SK-N-SH (cell line): ENCODE results near the gene RELN. TPM values are rescaled to one million over a fixed set of nuclear protein-coding genes. Genes with fewer than 3 reads are reported as not detected.

Source experiments
- CTCF ChIA-PET: fragments of 300-600, 350-600 bp; formaldehyde crosslinking; extraction: SDS; loops from one replicate; lab custom pipeline; 2021; lab: Yijun Ruan, JAX
- POLR2A ChIA-PET: fragments of 350-600 bp; sonication (Branson Sonifier 250); formaldehyde crosslinking; extraction: SDS; loops from one replicate; lab custom pipeline; 2020; ENCODE audit warnings: antibody characterized with exemption, inconsistent platforms; lab: Yijun Ruan, JAX
- DNase-seq: peaks from one replicate; pipeline ENCODE4 v3.0.0; 2012
- H2AFZ ChIP-seq: fragments of 200-600 bp; sonication (generic); 2 replicates; pipeline ENCODE4 v1.8.1; 2016; ENCODE audit warnings: antibody characterized with exemption, mild to moderate bottlenecking, low read depth
- H3F3A ChIP-seq: fragments of 200-600 bp; sonication (generic); replicated peaks from 2 replicates; pipeline ENCODE3; 2016; ENCODE audit warnings: antibody characterized with exemption, mild to moderate bottlenecking; ENCODE audit not compliant: insufficient read depth
- H3K27ac ChIP-seq, 2 experiments: fragments of 200-500 bp in 1 of 2; fragments of 200-600 bp in 1 of 2; sonication (Bioruptor generic) in 1 of 2; sonication (generic), shearing (Covaris generic) in 1 of 2; 2 replicates each; pipeline versions ENCODE4 v1.5.1 to v1.6.1; 2014 to 2016; ENCODE audit warnings: low read depth in 2 of 2, inconsistent platforms in 1 of 2, low read length in 1 of 2, mild to moderate bottlenecking in 1 of 2, mixed read lengths in 1 of 2
- H3K27me3 ChIP-seq: fragments of 200-600 bp; sonication (generic), shearing (Covaris generic); 2 replicates; pipeline ENCODE4 v1.6.1; 2016; ENCODE audit warnings: mixed run types; ENCODE audit not compliant: insufficient read depth
- H3K36me3 ChIP-seq, 2 experiments: fragments of 200-500 bp in 1 of 2; fragments of 200-600 bp in 1 of 2; sonication (Bioruptor generic) in 1 of 2; sonication (generic) in 1 of 2; replicated peaks in 1 of 2; 2 replicates each; pipeline versions ENCODE3 to v1.5.1; 2014 to 2016; ENCODE audit warnings: low read length in 1 of 2, mild to moderate bottlenecking in 1 of 2; ENCODE audit not compliant: insufficient read depth in 2 of 2, control insufficient read depth in 1 of 2
- H3K4me1 ChIP-seq, 2 experiments: fragments of 200-500 bp in 1 of 2; fragments of 200-600 bp in 1 of 2; sonication (Bioruptor generic) in 1 of 2; sonication (generic), shearing (Covaris generic) in 1 of 2; 2 replicates each; pipeline versions ENCODE4 v1.5.1 to v1.6.1; 2014 to 2016; ENCODE audit warnings: low read depth in 1 of 2, low read length in 1 of 2, mixed run types in 1 of 2; ENCODE audit not compliant: insufficient read depth in 2 of 2, control insufficient read depth in 1 of 2
- H3K4me2 ChIP-seq: fragments of 200-600 bp; sonication (generic), shearing (Covaris generic); 2 replicates; pipeline ENCODE4 v1.6.1; 2017; ENCODE audit warnings: mixed run types
- H3K4me3 ChIP-seq, 2 experiments: fragments of 200-500 bp in 1 of 2; fragments of 200-600 bp in 1 of 2; sonication (Bioruptor generic) in 1 of 2; sonication (generic), shearing (Covaris generic) in 1 of 2; 2 replicates each; pipeline versions ENCODE4 v1.5.1 to v1.8.1; 2014 to 2016; ENCODE audit warnings: low read depth in 2 of 2, inconsistent platforms in 1 of 2, low read length in 1 of 2, mild to moderate bottlenecking in 1 of 2, mixed read lengths in 1 of 2, moderate library complexity in 1 of 2
- H3K79me2 ChIP-seq: fragments of 200-600 bp; sonication (generic); 2 replicates; pipeline ENCODE4 v1.8.1; 2017; ENCODE audit warnings: mild to moderate bottlenecking; ENCODE audit not compliant: insufficient read depth
- H3K9ac ChIP-seq: fragments of 200-600 bp; sonication (generic); 2 replicates; pipeline ENCODE4 v1.6.1; 2017; ENCODE audit warnings: mixed run types
- H3K9me2 ChIP-seq: fragments of 200-600 bp; sonication (generic); 2 replicates; pipeline ENCODE4 v1.6.1; 2017; ENCODE audit warnings: mixed run types
- H3K9me3 ChIP-seq: fragments of 200-600 bp; sonication (generic); 2 replicates; pipeline ENCODE4 v1.6.1; 2017; ENCODE audit warnings: mixed run types, mild to moderate bottlenecking, moderate library complexity
- H4K20me1 ChIP-seq: fragments of 200-600 bp; sonication (generic); 2 replicates; pipeline ENCODE4 v1.6.1; 2017; ENCODE audit warnings: mild to moderate bottlenecking, mixed run types; ENCODE audit not compliant: insufficient read depth
- CTCF ChIP-seq: fragments of 200-600 bp; sonication (generic); IDR thresholded peaks from 2 replicates; pipeline ENCODE4 v1.6.1; 2017; ENCODE audit warnings: antibody characterized with exemption, mild to moderate bottlenecking, moderate library complexity
- EP300 ChIP-seq, 2 experiments: IDR thresholded peaks; 2 replicates each; pipeline versions ENCODE4 v1.4.0 to v1.6.1; 2012; ENCODE audit warnings: borderline replicate concordance in 1 of 2, low read depth in 1 of 2, low read length in 1 of 2
- EZH2phosphoT487 ChIP-seq: fragments of 200-600 bp; sonication (generic); IDR thresholded peaks from 2 replicates; pipeline ENCODE4 v1.6.1; 2017; ENCODE audit warnings: low read depth, mixed run types, mild to moderate bottlenecking, antibody characterized with exemption, moderate library complexity, borderline replicate concordance
- FOSL2 ChIP-seq: IDR thresholded peaks from 2 replicates; pipeline ENCODE4 v1.4.0; 2012; ENCODE audit warnings: low read depth, mild to moderate bottlenecking, moderate library complexity, borderline replicate concordance
- GABPA ChIP-seq: IDR thresholded peaks from 2 replicates; pipeline ENCODE4 v1.4.0; 2012; ENCODE audit warnings: low read depth, mild to moderate bottlenecking
- IRF3 ChIP-seq: fragments of 150-350 bp; IDR thresholded peaks from 2 replicates; pipeline ENCODE4 v1.6.1; 2016; ENCODE audit warnings: mild to moderate bottlenecking, low read depth, low read length
- JUND ChIP-seq: IDR thresholded peaks from 2 replicates; pipeline ENCODE4 v1.4.0; 2012
- MAX ChIP-seq: IDR thresholded peaks from 2 replicates; pipeline ENCODE4 v1.4.0; 2012; ENCODE audit warnings: low read depth
- MEF2A ChIP-seq: IDR thresholded peaks from 2 replicates; pipeline ENCODE4 v1.4.0; 2012; ENCODE audit warnings: low read depth, borderline replicate concordance
- MXI1 ChIP-seq: IDR thresholded peaks from 2 replicates; pipeline ENCODE4 v1.6.1; 2012; ENCODE audit warnings: mild to moderate bottlenecking, low read depth, low read length, improper control_type of control experiment
- NRF1 ChIP-seq: IDR thresholded peaks from 2 replicates; pipeline ENCODE4 v1.6.1; 2012; ENCODE audit warnings: low read depth, mild to moderate bottlenecking, low read length
- POLR2AphosphoS5 ChIP-seq: IDR thresholded peaks from 2 replicates; pipeline ENCODE4 v1.6.1; 2012; ENCODE audit warnings: low read depth, low read length
- RAD21 ChIP-seq: IDR thresholded peaks from 2 replicates; pipeline ENCODE4 v1.6.1; 2012; ENCODE audit warnings: mild to moderate bottlenecking, low read length
- RCOR1 ChIP-seq: fragments of 150-350 bp; IDR thresholded peaks from 2 replicates; pipeline ENCODE4 v1.6.1; 2017; ENCODE audit warnings: antibody characterized with exemption, low read length
- RFX5 ChIP-seq: IDR thresholded peaks from 2 replicates; pipeline ENCODE4 v1.6.1; 2012; ENCODE audit warnings: mild to moderate bottlenecking, improper control_type of control experiment, low read length
- YY1 ChIP-seq: IDR thresholded peaks from 2 replicates; pipeline ENCODE4 v1.4.0; 2012; ENCODE audit warnings: low read depth, mild to moderate bottlenecking
- WGBS: methylation state at CpG from one replicate; pipeline ENCODE4 v1.1.6; 2017; ENCODE audit warnings: low lambda C conversion rate; 5-methylcytosine and 5-hydroxymethylcytosine counted together
- polyA plus RNA-seq, 3 experiments: library from polyadenylated mRNA; depleted of rRNA; stranded (reverse); fragments of >200 nt; gene quantifications; 2 replicates each; pipeline ENCODE4 v1.2.3, GENCODE V29; 2012

The RELN gene
- polyA plus RNA-seq, 1 of the 3 experiments (the other 2 are of a cell fraction) = 0.02 TPM

GRCh38 chr7:104032486-104032885 lies 43.0 kb upstream of the RELN start:
- no peak overlapping the region for H3K27ac ChIP-seq
- no peak overlapping the region for H3K9ac ChIP-seq
- no peaks in the 10 kb centered on the region for H3K9me3 ChIP-seq
- 36% methylated on average over 5 of the region's 5 CpGs for WGBS
- ChIA-PET CTCF (interaction anchor here (0.8 to 2.1 kb wide), 3 partner anchors 11 to 73 kb away, joined by 3 to 5 read pairs (median 3); no protein-coding TSS in a partner anchor), POLR2A (no interaction called here)
- TF ChIP-seq MEF2A (no peak), MAX (no peak), JUND (no peak), RAD21 (no peak), GABPA (no peak), YY1 (no peak), RFX5 (no peak)
- no peaks in the 10 kb centered on the region for H4K20me1 ChIP-seq
- H3K36me3 ChIP-seq = no peaks in the 10 kb centered on the region
- H3F3A ChIP-seq = no peaks in the 10 kb centered on the region
- H2AFZ ChIP-seq = no peak overlapping the region
- no peak overlapping the region for H3K4me2 ChIP-seq
- no peaks in the 10 kb centered on the region for H3K27me3 ChIP-seq
- H3K9me2 ChIP-seq = no peaks in the 10 kb centered on the region
- H3K4me1 ChIP-seq = no peaks in the 10 kb centered on the region; a peak in 1 of 4 replicates
- no peak for DNase-seq
- H3K4me3 ChIP-seq = no peak overlapping the region
- no peaks in the 10 kb centered on the region for H3K79me2 ChIP-seq

- H3K9ac ChIP-seq = no peak overlapping the region
- no peak for TF ChIP-seq RAD21
- no peaks in the 10 kb centered on the region for H3K9me2 ChIP-seq
- H3K4me2 ChIP-seq = no peak overlapping the region
- no peaks in the 10 kb centered on the region for H4K20me1 ChIP-seq
- no peak overlapping the region for H3K4me3 ChIP-seq
- H3K27me3 ChIP-seq = no peaks in the 10 kb centered on the region
- H3K9me3 ChIP-seq = no peaks in the 10 kb centered on the region
- no peak for DNase-seq
- H2AFZ ChIP-seq = no peak overlapping the region
- ChIA-PET POLR2A (no interaction called here), CTCF (no interaction called here)
- no peak overlapping the region for H3K27ac ChIP-seq
- H3F3A ChIP-seq = no peaks in the 10 kb centered on the region
- H3K36me3 ChIP-seq = no peaks in the 10 kb centered on the region
- no peaks in the 10 kb centered on the region for H3K79me2 ChIP-seq
- 28% methylated on average over 2 of the region's 2 CpGs for WGBS
- H3K4me1 ChIP-seq = no peaks in the 10 kb centered on the region; a peak in 1 of 4 replicates
These were observed 40.3 kb upstream of the RELN start for GRCh38 chr7:104029765-104030164.

- Histone ChIP-seq H3K79me2 (no peaks in the 10 kb centered on the region), H3K27ac (no peak overlapping the region), H3K4me3 (no peak overlapping the region), H3K4me1 (no peaks in the 10 kb centered on the region; a peak in 1 of 4 replicates), H2AFZ (no peak overlapping the region), H3K27me3 (no peaks in the 10 kb centered on the region), H3K4me2 (no peak overlapping the region), H3K9ac (no peak overlapping the region), H3F3A (no peaks in the 10 kb centered on the region), H4K20me1 (no peaks in the 10 kb centered on the region), H3K9me2 (no peaks in the 10 kb centered on the region), H3K9me3 (no peaks in the 10 kb centered on the region), H3K36me3 (no peaks in the 10 kb centered on the region)
- DNase-seq = no peak
- TF ChIP-seq RCOR1 (no peak), POLR2AphosphoS5 (no peak), MXI1 (no peak), EP300 (IDR thresholded peaks at IDR 0.05; ENCODE audit: borderline replicate concordance in 1 of 2, low read depth in 1 of 2, low read length in 1 of 2) (no peak), EZH2phosphoT487 (no peak), FOSL2 (no peak), NRF1 (no peak), IRF3 (no peak), CTCF (no peak)
- ChIA-PET POLR2A (no interaction called here), CTCF (interaction anchor here (1.7 kb wide), 1 partner anchor 9 kb away, joined by 4 read pairs; no protein-coding TSS in a partner anchor)
- 14% methylated on average over 2 of the region's 2 CpGs for WGBS
These were observed 35.2 kb upstream of the RELN start for GRCh38 chr7:104024632-104025031.
